Stimulated activated CD8-positive, alpha-beta memory T cell treated with anti-CD3 and anti-CD28 coated beads, Interleukin-7, amount 100 ng/mL, for 24 hours (primary cell): Measurements from ENCODE around the gene APBA2.

Source experiments
- DNase-seq: peaks from one replicate; pipeline ENCODE4 v3.0.0-alpha.2; 2020; ENCODE audit warnings: low read depth

APBA2 gene

DNA sequence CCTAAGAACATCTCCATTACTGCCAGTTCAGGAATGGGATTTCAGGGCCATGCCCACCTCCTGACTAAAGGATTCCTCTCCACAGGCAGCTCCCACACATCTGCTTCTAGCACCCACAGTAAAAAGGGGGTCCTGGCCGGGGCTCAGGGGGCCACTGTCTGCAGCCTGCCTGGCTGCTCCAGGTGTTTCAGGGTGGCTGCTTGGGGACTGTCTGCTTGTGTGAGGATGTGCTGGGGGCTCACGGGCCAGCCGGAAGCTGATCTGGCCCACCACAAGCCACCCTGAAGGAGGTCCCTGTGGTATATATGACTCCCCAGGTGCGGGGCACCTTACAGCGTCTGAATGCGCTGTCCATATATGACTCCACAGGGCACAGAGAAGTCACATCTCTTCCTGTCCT, 248.5 kb downstream of the APBA2 start:
- no peak for DNase-seq

DNA sequence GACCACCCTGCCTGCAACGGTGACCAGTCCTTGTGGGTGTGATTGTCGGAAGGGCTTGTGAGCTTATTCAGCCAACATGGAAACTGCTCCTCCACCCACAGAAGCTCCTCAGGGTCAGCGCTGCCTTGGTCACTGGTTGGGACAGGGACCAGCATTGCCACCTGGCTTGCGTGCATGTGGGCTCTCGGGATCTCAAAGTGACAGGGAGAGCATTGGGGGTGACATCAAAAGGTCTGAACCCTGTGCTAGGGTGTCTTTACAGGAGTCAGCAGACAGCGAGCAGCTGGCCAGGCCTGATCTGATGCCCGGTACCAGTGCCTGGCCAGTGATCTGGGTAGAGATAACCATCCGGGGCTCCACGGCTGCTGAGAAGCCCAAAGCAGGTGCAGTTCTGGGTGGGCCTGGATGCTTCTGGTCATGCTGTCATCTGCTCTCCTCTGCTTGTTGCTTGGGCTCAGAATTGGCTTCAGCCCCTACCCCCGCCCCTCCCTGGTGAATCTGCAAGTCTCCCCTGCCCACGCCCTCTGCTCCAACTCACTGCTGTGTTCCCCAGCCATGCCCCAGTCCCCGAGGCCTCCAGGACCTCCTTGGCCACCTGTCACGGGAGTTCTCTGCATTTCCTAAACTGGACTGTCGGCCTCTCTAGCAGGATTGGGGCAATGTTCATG, 249.0 kb downstream of the APBA2 start:
- DNase-seq: no peak

DNA sequence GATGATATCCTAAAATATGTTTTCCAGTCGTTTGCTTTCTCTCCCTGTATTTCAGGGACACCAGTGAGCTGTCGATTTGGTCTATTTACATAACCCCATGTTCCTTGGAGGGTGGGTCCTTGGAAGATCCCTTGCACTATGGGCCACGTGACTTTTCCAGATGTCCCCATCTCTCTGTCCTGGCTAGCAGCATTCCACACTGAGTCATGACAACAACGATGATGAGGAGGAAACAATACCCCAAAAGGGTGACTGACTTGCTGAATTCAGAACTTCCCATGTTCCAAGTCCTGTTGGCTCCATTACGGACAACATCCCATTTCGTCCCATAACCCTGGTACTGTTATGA, 249.5 kb downstream of the APBA2 start:
- DNase-seq: no peak

DNA sequence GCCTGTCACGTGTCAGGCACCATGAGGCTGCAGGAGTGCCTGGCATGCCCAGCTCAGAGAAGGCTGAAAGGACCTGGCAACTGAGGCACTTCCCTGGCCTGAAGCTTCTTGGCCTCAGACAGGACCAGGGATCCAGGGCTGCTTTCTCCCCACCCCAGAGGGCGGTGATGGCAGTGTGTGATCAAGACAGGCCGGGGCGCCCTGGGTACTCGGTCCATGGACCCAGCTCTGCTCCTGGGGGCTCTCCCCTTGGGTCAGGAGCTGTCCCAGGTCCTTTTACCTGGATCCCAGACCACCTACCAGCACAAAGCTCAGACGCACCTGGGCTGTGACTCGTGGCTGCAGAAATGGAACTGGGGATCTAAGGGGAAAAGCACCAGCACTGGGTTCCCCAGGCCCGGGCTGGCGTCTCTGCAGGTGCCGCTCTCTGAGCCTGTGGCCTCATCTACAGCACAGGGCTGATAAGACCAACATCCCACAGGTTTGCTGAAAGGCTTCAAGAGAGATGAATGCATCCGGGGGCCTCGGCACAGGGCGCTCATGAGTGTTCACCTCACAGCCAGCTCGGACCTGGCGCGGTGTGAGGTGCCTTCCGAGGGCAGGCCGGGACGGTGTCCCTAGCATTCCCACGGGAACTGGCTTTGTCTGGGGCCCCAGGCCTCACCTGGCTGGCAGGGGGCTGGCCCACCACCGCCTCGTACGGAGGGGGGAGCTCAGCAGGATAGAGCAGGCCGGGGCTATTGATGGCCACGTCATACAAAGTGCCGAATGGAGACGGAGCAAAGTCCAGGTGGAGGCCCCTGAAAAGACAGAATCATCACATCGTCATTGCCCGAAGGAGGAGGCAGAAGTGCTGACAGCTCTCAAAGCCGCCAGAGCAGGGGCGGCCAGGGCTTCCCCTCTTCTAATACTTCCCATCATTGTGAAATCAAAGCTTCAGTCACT, 250.2 kb downstream of the APBA2 start:
- no peak for DNase-seq

DNA sequence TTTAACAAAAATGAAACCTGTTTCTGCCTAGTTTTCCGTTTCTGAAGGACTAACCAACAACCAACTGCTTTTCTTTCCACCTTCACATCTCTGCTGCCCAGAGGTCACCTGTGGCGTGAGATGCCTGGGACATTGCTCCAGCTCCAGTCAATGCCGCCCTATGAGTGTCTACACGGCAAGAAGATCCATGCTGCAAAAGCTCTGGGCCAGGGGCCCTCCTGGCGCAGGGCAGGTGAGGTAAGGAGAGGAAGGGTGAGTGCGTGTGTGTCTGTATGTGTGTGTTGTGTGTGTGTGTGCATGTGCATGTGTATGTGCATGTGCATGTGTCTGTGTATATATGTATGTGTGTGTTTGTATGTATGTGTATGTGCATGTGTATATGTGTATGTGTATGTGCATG, 252.5 kb downstream of the APBA2 start:
- no peak for DNase-seq

DNA sequence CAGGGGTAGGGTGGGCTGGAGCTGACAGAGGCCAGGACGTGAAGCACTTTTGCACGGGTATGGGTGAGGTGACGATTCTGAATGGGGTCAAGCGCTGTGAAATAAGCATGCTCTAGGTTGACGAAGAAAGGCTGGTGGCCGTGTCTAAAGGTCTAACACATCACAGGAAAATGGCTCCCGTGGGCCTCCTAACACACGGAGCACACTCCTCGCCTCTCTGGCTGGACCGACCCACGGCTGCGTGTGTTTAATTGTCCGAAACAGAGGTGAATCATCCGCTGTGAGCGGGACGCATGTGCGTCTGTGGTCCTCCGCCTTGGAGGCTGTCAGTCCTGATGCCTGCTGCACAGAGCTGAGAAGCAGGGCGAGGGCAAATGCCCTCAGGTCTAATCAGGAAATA, 253.3 kb downstream of the APBA2 start:
- DNase-seq: no peak

DNA sequence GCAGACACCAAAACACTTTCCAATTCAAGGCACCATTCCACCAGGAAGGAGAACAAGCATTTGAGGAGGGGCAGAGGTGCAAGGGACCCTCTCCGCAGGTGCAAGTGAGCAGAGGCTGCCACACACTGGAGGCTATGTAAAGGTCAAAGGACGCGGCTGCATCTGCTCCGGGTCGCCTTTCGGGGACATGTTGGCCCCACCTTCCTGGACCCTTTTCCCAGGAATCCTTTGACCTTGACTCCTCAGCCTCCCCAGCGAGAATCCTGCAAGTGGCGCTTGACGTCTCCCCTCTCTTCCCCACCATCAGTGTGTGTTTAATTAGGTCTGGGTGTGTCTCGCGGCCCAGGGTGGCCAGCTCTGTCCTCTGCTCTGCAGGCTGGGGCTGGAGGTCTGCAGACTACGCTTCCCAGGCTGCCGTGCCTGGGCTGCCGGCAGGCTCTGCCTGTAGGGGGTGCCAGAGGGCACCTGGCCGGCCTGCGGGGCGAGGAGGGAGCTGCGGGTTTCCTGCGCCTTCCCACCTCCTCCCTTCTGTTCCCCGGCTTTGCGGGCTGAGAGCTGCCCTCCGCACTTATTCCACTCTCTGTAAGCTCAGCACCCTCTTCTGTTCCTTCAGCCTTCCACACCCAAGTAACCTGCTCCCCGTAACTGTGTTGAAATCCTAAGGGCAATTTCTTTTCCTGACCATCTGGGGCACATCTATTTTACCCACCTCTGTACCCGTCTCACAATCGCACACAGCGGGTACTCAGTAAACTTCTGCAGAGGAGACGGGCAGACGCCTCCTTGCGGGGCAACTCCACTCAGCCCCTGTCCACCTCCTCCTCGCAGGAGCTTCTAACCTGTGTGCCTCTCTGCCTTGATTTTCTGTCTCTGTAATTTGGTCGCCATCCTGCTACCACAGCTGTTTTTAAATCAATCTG, 254.0 kb downstream of the APBA2 start:
- DNase-seq: no peak

DNA sequence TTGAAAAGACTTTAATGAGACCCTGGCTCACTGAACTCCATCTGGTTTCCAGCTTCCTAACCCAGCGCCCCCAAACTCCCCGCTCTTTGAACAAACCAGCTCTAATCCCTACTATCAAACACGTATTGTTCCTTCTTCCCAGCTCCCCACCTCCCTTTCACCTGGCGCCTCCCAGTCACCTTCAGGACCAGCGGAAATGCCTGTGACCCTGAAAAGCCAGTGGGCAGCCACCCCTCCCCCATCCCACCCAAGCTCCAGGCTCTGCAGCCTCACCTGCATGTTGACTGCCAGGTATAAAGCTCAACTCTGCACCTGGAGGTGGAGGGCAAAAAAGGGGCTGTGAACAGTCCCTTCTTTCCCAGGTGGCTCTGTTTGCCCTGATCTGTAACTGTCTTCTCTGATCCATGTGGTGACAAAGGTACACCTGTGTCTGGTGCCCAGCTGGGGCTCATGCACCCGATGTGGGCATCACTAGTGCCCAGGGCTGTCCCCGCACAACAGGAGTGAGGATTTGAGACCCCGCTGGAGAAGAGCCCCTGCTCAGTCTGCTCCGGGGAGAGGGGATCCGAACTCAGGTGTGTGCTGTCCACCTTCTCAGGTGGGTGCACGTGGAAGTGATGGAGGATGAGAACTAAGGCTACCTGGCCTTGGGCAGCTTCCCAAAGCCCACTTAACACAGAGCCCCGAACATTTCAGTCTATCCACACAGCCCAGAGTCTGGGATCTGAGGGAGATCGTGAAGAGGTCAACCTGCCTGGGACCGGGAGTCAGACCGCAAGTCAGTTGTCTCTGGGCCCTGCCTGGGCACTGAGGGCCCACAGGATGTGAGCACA, 254.9 kb downstream of the APBA2 start:
- DNase-seq: no peak

DNA sequence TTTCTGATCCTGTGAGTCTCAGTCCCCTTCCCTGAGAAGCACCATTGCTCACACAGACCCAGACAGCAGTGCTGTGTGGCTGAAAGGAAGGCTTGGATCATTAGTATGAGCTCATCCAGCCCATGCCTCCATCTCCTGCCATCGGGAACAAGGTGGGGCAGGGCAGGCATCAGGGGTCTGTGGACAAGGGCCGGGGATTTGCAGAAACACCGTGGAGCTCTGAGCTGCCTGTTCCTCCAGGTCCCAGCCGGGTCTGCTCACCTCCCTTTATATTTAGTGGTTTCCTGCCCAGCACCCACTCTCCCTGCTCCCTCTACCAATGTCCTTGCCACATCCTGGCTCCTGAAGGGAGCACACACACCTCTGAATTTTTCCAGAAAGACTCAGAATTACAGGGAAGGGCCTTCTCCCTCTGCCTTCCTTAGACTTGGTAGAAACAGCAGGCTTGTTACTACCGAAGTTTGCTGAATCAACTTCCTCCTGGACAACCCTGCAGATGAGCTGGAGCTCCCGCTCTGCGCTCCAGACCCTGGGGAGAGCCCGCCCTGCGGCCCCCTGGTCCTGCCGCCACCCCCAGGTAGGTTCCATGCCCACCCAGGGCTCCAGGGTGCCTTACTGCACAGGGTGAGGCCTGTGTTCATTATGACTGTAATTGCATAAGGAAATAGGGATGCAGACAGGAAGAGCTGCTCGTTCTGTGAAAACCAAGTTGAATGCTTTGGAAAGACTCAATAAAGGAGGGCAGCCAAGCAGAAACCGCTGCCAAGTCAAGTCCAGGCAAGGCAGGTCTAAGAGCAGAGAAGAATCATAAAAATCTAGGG, 255.7 kb downstream of the APBA2 start:
- no peak for DNase-seq

DNA sequence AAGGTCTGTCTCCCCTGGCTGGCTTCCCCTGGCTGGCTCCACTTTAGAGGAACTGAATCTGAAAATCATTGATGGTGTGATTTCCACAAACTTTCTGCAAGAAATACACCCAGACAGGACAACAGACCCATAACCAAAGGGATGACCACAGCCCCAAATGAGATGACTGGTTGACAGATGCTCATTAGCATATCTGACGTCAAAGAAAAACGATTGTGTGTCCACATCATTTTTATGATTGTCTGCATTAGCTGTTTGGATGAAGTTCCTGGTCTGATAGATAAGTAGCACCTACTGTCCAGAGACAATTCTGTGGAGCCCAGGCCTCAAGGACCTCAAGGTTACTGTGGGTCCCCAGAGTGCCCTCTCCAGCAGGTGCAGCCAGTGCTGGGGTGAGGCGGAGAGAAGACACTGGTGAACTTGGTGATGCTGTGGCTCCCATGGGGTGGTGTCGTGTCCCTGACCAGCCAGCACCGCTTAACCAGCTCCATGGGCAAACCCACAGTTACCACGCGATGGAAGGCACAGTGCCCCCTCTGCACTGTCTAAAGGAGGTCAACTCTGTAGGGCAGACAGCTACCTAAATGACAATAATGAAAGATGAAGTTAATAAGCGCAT, 256.5 kb downstream of the APBA2 start:
- no peak for DNase-seq

DNA sequence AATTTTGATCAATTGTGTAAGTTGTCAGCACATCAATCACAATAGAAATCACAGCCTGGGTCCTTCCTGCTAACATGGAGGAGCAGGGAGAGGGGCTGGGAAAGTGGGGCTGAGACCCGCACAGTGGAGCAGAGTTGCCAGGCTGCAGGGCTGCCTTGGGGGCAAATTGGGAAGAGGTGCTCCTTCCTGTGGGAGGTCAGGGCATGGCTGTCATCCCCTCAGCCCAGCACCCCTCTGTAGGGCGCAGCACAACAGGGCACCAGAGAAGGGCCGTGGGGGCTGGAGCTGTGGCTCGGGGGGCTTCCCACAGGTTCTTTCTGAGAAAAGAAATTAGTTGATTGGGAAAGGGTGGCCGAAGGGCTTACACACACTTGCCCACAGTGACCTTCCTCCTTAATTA, 257.5 kb downstream of the APBA2 start:
- DNase-seq: no peak

DNA sequence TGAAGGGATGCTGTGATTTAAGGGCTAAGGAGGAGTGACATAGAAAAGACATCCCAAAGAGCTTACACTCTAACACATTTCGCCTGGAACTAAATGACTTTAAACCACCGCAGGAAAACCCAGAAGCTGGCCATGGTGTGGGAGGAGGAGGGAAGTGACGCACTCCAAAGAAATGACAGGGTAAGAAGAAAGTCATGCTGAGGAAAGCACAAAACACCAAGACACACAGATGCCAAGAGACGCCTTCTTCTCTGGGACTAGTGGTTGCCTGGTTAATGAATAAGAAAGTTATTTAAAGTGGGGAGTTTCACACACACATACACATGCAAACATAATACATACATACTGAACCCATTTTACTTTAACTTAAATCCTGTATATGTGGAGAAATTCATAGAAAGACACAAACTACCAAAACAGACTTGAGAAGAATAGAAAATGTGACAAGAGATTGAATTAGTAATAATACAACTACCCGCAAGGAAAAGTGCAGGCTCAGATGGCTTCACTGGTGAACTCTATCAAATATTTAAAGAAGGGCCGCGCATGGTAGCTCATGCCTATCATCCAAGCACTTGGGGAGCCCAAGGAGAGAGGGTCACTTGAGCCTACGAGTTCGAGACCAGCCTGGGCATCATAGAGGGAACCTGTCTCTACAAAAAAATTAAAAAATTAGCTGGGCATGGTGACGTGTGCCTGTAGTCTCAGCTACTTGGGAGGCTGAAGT, 258.3 kb downstream of the APBA2 start:
- DNase-seq: no peak

DNA sequence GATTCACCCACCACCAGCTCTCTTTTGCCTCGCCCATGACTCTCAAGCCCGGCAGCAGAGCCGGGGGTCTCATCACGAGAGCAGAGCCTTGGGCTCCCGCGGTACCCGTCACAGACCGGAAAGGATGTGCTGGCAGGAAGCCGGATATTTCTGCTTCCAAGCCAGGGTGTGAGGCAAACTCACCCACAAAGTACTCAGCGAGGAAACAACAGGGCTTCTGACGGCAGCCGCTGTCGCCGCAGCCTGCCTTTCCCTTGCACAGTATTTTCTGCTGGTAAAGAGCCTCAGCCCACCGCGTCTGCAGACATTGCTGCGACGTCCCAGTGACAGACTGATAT, 263.9 kb downstream of the APBA2 start:
- DNase-seq: no peak

DNA sequence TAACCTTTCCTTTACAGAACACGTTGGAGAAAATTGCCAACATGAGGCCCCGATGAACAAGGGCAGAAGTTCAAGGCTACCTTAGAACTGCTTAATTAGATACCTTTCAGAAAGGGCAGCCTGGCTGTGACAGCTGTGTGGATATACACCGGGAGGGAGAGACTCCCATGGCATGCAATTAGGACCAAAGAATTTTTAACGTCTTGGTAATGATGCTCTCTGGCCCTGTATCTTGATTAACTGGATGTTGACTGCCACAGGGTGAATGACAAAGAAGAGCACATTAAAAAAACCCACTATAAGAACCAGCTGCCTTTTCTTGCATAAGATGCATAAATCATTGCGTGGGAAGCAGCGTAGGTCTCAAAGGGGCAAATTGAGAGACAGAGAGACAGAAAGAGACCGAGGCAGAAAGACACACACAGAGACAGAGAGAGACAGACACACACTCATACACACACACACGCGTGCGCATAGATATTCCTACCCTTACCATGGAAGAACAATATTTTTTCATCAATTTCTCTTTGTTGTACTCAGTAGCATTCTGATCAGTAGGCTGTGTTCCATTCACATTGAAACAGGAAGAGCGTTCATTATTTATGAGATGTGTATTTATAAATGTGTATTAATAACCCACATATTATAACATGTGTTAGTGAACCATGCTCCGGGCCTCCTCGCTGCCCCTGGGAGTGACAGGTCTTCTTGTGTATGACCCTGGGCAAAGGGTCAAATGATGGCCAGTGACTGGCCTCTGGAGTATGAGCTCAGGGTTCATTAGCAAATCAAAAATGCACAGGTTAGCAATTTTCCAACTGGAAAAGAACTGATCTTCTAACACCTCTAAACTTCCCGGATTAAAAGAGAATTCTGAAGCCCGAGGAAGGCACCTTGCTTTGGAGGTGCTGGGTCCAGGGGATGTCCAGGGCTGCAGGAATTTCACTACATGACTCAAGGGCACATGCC, 265.0 kb downstream of the APBA2 start:
- no peak for DNase-seq

DNA sequence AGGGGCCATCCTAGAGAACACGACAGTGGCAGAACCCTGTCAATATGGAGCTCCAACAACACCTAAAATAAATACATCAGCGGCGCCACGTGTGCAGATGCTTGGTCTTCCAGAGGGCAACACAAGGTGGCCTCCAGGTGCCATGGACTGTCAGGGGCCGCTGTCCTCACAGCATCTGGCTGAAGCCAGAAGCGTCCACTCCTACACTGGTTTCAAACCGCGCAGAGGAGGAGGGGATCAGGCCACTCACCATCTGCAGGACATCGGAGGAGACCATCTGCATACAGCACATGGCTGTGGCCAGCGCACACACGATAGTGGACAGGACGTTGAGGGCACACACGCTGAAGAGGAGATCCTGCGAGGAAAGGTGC, 265.7 kb downstream of the APBA2 start:
- DNase-seq: no peak

DNA sequence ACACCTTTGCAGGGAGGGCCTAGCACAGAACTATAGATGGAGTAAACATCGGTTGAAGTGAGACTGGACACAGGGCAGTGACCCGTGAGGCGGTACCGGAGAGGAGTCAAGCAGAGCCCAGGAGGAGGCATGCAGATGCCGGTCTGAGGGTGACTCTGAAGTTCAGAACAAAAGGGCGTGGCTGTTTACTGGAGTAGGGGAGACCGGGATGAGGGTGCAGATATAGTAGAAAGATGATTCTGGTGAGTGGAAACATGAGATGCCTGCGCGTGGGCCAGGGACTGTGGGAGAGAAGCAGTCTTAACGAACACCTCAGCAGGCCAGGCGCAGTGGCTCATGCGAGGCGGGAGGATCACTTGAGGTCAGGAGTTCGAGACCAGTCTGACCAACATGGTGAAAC, 270.7 kb downstream of the APBA2 start:
- no peak for DNase-seq

DNA sequence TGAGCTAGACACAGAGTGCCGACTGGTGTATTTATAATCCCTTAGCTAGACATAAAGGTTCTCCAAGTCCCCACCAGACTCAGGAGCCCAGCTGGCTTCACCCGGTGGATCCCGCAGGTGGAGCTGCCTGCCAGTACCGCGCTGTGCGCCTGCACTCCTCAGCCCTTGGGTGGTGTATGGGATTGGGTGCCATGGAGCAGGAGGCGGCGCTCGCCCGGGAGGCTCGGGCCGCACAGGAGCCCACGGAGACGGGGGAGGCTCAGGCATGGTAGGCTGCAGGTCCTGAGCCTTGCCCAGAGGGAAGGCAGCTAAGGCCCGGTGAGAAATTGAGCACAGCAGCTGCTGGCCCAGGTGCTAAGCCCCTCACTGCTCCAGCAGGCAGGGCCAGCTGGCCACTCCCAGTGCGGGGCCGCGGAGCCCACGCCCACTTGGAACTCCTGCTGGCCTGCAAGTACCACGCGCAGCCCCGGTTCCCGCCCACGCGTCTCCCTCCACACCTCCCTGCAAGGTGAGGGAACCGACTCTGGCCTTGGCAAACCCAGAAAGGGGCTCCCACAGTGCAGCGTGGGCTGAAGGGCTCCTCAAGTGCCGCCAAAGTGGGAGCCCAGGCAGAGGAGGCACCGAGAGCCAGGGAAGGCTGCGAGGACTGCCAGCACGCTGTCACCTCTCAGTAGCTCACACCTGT, 274.1 kb downstream of the APBA2 start:
- no peak for DNase-seq

DNA sequence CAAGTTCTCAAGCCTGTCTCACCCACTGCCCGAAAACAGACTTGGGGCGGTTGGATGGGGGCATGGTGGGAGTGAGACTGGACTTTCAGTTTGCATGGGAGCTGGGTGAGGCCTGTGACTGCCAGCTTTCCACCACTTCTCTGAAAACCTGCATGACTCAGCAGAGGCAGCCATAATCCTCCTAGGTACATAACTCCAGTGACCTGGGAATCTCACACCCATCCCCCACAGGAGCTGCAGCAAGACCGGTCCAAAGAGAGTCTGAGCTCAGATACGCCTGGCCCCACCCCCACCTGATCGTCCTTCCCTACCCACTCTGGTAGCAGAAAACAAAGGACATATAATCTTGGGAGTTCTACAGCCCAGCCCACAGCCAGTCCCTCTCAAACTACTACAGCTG, 276.6 kb downstream of the APBA2 start:
- DNase-seq: no peak
